GM10847 (cell line): ENCODE results near the gene PEX19.

Experiments used
- POLR2A ChIP-seq: IDR thresholded peaks from 2 replicates; pipeline ENCODE4 v1.6.1; 2011; ENCODE audit not compliant: insufficient read length; ENCODE audit errors: extremely low read depth

The PEX19 gene

GRCh38 chr1:160257411-160258015 is 27.4 kb downstream of the PEX19 start:
- no peak for TF ChIP-seq POLR2A

GRCh38 chr1:160256396-160257046 is 28.4 kb downstream of the PEX19 start:
- TF ChIP-seq POLR2A: no peak

- TF ChIP-seq POLR2A: no peak
Observed at GRCh38 chr1:160255781-160256300, 29.1 kb downstream of the PEX19 start.

- TF ChIP-seq POLR2A: no peak
Observed at GRCh38 chr1:160251687-160252526, 33.0 kb downstream of the PEX19 start.

GRCh38 chr1:160251011-160251410 is 33.9 kb downstream of the PEX19 start:
- no peak for TF ChIP-seq POLR2A

GRCh38 chr1:160247053-160247452 is 37.9 kb downstream of the PEX19 start:
- TF ChIP-seq POLR2A: no peak

- TF ChIP-seq POLR2A: no peak
Observed at GRCh38 chr1:160245434-160245833, 39.5 kb downstream of the PEX19 start.

GRCh38 chr1:160244209-160244608 is 40.7 kb downstream of the PEX19 start:
- TF ChIP-seq POLR2A: no peak

GRCh38 chr1:160243767-160244166 is 41.2 kb downstream of the PEX19 start:
- TF ChIP-seq POLR2A: no peak

- TF ChIP-seq POLR2A: no peak
Observed at GRCh38 chr1:160239582-160240299, 45.2 kb downstream of the PEX19 start.

GRCh38 chr1:160238408-160238807 is 46.5 kb downstream of the PEX19 start:
- TF ChIP-seq POLR2A: no peak

- no peak for TF ChIP-seq POLR2A
Observed at GRCh38 chr1:160237558-160237957, 47.4 kb downstream of the PEX19 start.

GRCh38 chr1:160236806-160237205 is 48.1 kb downstream of the PEX19 start:
- TF ChIP-seq POLR2A: no peak

- no peak for TF ChIP-seq POLR2A
Observed at GRCh38 chr1:160232911-160233310, 52.0 kb downstream of the PEX19 start.

GRCh38 chr1:160228431-160228830 is 56.5 kb downstream of the PEX19 start:
- TF ChIP-seq POLR2A: no peak

- no peak for TF ChIP-seq POLR2A
Observed at GRCh38 chr1:160227561-160227960, 57.4 kb downstream of the PEX19 start.

GRCh38 chr1:160227034-160227433 is 57.9 kb downstream of the PEX19 start:
- TF ChIP-seq POLR2A: no peak
